GM21526 (cell line): ENCODE measurements around the gene TUNAR.

ENCODE experiments used
- ATAC-seq: cut with Tn5 transposase; IDR thresholded peaks from one replicate; pipeline ENCODE4 v1.9.1; 2021; ENCODE audit warnings: moderate library complexity; ENCODE audit not compliant: unreplicated experiment, low FRiP score

Gene TUNAR

DNA sequence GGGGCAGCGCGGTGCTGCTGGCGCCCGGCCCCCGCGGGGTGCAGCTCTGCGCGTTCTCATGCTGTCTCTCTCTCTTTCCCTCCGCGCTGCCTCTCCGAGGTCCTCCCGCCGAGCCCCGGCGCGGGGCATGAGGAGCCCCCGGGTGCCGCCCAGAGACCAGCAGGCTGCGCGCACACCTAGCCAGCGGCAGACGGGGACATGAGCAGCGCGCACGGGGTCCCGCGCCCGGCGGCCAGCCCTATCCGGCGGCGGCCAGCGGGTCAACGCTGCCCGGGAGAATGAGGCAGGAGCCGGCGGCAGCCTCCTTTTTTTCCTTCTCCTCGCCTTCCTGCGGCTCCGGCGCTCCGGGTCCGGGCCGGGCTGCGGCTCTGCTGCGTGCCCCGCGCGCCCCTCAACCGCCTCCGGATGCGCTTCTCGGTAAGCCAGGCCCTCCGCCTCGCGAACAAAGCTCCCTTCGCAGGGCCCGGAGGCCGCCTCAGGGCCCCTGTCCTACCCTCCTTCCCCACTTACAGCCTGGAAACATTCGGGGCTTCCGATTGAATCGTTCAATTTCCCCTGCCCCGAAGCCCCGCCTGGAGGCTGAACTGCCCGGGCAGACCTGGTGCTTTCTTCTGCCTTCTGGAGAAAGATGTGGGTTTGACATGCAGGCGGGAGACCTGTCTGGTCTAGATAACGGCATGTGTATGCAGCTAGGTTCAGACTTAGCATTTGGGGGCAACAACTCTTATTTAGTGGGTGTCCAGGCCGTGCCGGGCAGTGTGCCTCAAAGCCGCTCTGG lies at the start of gene TUNAR:
Gene TUNAR, plus strand, starts transcription at position 72 of the 778 bp plus-strand sequence.
- ATAC-seq, result no peak

DNA sequence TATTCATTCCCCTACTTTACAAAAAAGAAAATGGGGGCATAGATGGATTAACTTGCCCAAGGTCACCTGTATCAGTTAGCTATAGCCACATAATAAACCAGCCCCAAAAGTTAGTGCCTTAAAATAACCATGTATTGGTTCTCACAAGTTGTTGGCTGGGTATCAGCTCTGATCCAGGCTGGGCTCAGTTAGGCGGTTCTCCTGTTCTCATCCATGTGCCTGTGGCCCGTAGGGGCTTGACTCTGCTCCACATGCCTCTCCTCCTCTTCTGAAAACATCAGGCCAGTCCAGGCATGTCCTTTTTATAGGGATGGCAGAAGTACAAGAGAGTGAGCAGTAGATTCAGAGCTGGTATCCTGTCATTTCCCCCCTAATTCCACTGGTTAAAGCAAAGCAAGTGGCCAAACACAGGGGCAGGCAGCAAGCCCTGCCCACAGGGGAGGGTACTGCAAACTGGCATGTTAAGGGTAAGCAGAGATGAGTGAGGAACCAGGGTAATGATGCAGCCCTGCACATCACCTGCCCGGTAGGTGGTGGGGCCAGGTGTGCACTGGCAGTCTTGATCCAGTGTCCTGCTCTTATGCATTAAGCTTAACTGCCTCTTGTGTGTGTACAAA lies 47.9 kb upstream of the TUNAR start:
- no peak for ATAC-seq

DNA sequence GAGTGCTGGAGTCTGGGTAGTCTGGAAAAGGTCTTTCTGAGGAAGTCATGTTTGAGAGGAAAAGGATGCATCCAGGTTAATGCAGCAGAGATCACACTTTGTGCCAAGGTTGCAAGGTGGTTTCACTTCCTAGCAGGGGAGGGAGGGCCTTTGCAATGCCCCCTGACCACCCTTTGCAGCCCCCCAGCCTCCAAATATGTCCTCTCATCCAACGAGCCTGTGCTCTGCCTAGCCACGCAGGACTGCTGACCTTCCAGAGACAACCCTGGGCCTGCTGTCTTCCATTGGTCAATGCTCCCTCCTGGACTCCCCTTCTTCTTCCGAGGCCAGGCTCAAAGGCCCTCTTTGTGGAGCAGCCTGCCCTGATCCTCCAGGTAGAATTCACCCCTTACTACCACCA lies 47.3 kb upstream of the TUNAR start:
- no peak for ATAC-seq

DNA sequence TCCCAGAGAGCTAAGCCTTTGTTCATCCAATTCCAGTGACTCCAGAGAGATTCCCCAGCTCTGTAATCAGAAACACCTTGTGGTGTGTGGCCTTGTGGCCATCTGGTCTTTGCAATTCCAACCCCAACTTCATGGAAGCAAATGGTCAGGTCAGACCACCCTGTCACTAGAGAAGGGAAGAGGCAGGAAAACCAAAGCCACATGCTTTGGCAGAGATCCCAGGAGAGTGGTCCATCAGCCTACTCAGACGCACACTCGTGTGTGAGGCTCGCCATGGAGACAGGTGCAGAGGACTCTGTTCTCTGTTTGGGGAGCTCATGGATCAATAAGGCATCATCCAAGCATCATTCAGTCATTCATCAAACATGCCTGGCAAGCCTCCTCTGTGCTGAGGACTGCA lies 46.2 kb upstream of the TUNAR start:
- no peak for ATAC-seq

DNA sequence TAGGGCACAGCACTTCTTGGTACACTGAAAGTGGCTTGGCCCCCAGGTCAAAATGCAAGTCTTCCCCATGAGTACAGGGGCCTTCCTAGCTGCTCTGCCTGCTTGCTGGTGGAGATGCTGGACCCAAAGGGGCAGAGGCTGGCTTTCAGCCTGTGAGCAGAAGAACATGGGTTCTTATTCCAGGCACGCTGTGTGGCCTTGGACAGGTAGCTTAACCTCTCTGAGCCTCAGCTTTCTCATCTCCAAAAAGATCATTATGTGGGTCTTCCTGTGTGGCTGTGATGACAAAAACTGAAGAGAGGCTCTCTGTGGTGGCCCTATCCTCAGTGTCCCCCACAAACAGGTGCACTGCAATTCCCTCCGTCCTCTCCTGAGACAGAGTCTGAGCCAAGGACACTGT lies 45.6 kb upstream of the TUNAR start:
- ATAC-seq, result no peak

DNA sequence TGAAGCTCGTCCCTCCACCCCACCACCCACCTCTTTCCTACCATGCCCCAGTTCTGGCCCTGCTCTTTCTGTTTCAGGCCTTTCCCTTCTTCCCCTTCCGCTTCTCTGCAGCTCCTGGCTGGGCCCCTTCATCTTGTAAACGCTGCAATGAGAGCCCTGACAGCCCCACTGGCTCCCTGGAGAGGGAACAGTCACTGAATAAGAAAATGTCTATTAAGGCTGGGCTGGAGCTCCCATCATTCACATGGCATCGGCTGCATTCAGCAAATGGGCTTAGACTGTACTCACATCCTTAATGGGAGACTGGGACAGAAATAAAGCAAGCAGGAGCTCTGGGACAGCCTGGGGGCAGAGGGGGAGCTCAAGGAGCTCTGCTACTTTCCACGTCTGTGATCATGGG lies 45.2 kb upstream of the TUNAR start:
- no peak for ATAC-seq

DNA sequence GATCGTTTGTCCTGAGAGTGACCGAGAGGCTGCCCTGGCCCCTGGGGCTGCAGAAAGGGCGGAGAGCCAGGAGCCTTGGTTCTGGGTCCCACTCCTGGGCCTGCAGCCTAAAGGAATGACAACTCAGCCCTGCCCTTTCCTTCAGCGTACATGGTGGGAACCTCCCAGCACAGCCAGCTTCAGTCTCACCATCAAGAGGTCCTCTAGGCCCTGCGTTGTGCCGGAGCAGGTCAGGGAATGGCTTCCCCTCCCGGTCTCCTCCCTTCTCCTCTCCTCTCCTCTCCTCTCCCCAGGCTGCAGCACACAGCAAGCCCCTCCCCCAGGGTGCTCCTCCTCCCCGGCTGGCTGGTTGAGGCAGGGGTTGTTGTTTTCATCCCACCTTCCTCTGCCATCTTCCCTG lies 44.6 kb upstream of the TUNAR start:
- no peak for ATAC-seq

DNA sequence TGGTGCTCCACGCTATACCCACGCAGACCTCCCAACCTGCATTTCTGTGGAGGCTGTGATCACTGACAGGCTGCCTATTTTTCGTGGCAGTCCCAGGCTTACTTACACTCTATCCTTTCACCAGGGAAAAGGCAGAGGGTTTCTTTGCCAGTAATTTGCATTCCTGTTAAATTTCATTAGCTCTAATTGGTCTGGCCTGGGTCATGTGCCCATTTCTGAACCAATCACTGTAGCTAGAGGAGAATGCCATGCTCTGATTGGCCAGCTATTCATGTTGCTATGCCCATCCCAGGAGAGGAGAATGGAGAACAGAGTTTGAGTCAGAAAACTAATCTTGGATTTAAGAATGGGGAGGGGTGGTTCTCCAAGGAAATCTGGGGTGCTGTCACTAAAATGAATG lies 43.2 kb upstream of the TUNAR start:
- no peak for ATAC-seq

DNA sequence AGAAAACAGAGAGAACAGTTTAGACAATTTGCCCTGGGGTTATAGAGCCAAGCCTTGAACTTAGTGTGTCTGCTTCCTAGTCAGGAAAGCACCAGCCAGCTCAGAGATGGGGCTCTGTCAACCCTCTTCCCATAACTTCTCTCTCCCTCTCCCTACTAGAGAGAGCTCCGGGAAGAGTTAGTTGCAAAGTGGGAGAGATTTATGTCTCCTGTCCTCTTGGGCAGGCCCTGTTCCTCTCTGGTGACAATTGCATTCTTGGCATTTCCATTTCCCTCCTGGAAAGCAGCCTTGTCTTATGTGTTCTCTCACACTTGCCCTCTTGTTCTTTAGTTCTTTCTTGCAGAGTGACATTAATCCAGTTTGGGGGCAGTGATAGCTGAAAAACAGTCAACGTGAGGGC lies 42.1 kb upstream of the TUNAR start:
- ATAC-seq, result no peak

DNA sequence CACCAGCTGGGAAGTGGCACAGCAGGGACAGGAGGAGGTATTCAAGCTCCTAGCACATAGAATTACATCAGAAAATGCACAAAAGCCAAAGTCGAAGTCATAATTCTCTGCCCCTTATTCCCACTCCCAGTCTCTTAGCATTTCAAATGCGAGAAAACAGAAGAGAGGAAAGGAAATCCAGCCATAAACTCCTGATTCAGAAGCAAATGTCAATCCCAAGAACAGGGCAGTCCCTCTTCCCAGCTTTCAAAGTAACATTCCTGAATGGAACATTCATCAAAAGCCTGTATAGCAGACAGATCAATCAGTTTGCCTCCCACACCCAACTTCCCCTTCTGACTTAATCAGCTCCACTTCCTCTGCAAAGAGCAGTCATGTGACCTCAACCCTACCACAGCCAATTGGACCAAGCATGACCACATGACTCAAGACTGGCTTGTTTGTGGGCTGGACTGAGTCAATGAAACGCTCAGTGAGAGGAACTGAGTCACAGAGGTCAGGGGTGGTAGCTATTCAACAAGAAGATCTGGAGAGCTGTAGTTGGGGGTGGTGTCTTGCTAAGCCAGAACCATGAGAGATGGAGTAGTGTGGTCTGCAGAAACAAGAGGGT lies 41.4 kb upstream of the TUNAR start:
- no peak for ATAC-seq

DNA sequence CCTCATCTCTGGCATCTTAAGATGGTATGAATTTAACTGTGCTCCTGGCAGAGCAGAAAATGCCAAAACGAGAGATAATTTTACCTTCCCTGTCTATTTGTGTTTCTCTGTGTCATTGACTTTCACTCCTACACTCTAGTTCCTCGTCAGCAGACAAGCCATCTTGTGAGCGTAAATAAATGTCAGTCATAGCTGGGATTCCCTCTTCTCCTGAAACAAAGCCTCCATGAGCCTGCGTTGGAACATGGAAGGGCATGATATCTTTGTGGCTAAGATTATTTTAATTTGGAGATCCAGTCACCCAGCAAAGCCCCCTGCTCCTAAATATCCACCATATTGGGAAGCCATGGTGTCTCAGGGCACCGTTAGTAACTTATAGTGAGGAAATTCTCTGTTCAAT lies 37.8 kb upstream of the TUNAR start:
- ATAC-seq, result no peak

DNA sequence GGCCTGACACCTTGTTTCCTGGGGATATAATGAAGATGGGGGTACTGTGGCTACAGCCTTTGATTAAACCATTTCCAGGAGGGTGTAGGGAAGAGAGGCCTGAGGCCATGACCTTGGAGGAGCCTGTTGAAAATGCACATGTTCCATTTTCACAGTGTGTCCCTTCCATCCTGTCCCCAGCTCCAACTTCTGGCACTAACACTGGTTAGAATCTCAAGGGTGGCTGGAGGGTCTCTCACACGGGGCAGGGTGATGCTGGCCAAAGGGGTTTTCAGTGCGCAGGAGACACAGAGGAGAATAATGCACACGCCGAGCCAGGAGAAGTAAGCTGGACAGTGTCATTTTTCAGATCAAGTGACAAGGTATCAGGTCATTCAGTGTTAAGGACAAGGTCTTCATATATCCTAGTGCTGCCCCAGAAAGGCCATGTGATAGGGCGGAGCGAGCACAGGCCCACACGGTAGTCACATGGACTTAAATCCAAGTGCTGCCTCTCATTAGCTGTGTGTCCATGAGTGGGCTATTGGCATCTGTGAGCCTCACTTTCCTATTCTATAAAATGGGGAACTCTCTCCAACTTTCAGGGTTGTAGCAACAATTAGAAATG lies 36.4 kb upstream of the TUNAR start:
- no peak for ATAC-seq

DNA sequence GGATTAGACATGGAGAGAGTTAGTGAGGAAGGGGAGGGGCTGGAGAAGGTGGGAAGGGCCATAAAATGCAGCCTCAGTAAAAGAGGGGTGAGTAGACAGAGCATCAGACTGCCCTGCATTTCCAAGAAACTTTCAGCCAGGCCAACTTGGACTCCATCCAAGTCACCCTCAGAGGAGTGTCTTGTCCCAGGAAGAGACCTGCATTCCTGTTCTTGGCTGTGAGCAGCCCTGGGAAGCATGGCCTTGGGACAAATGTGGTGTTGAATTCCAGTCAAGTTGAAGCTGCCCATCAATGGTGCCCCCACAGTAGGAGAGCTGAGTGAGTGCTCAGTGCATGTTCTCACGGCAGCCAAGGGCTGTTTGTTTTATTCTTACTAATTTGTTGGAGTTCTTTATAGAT lies 35.0 kb upstream of the TUNAR start:
- no peak for ATAC-seq

DNA sequence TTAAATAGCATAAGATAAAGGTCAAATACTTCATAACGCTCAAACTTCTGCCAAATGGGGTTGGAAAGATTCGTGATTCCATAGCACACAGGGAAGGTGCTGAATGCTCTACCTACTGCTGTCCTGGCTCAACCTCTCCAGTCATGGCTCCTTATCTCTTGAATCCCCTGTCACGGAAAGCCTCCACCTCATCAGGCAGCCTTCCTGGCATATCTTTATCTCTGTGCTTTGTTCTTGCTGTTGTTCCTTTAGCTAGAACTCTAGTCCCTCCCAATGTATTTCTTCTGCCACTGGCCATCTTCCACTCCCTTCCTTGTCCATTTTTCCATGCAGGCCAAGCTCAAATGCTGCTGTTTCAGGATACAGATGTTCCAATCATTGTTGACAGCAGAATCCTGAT lies 26.9 kb upstream of the TUNAR start:
- no peak for ATAC-seq

DNA sequence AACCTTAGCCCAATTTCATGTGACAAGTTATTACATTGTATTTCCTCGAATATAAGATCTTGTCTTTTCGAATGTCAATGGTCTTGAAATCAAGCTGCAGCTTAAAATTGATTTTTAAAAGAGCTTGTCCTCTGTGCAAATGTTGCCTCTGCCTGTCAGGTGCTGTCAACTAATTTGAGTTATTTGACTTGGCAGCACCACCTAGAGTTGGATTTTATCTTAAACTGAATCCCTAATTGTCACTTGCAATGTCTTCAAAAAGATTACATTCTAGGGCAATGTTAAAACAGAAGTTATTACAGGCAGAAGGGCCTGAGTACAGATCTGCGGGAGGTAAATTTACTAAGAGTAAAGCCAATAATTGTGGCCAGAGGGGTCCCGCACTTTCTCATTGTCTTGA lies 26.2 kb upstream of the TUNAR start:
- no peak for ATAC-seq

DNA sequence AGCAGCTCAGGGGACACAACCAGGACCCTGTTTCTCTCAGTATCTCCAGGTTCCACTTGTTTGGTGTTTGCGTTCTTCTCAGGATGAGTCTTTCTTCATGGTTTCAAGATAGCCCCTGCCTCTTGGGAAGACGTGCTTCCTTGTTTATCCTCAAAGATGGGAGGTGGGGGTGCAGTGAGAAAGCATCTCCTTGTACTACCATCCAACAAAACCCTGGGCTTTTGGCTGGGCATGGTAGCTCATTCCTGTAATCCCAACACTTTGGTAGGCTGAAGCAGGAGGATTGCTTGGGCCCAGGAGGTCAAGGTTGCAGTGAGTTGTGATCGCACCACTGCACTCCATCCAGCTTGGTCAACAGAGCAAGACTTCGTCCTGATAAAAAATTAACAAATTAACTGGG lies 21.0 kb upstream of the TUNAR start:
- no peak for ATAC-seq

DNA sequence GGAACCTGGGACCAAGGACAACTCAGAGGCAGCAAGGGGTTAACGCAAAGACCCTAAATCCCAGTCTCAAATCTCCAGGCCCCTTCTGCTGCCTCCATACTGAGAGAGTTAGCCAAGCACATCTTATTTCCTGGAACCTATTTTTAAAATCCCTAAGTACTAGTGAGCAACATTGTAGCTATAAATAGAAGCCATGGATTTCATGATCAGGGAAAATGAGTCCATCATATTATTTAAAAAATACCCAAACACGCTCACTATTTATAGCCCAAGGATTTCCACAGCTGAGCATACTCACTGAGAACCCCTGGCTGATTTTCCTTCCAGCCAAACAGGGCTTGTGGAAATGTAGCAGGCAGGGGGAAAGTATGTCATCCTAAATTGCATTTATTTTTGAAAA lies 19.4 kb upstream of the TUNAR start:
- ATAC-seq, result no peak

DNA sequence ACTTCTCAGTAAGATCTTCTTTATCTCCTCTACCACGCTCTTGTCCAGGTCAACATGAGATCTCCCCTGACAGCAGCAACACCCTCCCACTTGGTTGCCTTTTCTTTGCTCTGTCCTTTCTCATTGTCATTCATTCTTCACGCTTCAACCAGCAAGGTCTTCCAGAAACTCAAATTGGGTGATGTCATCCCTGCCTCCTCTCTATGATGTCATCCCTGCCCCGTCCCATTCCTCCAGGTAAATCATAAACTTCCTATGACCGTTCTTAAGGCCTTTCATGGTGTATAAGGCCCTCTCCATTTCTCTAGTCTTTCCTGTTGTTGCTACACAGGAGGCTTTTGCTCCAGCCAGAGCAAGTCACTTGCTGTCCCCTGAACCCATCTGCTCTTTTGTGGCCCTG lies 17.7 kb upstream of the TUNAR start:
- no peak for ATAC-seq

DNA sequence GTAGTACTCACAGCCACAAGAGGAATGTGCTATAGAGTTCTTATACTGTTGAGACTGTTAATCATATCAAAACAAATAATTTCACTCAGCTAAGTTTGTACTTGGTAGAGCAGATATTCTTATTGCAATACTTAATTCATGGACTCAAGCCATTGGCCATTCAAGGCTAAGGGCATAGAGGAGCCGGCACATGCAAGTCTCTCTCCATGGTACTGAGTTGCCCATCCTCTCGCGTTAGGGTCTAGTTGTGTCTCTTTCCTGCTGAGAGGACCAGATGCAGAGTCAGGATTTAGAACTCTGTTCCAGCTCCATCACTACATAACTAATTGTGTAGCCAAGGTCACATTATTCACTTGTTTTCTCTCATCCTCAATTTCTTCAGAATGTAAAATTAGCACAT lies 14.4 kb upstream of the TUNAR start:
- no peak for ATAC-seq

DNA sequence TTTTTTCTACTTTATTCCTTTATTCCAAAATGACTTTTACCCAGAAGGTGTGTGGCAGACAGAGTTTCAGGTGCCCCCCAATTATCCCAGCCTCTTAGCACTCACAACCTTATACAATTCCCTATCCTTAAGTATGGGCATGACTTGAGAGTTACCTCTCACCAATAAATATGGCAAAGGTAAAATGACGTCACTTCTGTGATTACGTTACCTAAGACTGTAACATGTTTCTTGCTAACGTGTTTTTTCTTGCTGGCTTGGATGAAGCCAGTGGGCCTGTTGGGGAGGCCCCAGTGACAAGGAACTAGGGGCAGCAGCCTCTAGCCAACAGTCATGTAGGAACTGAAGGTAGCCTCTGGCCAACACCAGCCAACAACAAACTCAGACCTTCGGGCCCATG lies 13.3 kb upstream of the TUNAR start:
- no peak for ATAC-seq

DNA sequence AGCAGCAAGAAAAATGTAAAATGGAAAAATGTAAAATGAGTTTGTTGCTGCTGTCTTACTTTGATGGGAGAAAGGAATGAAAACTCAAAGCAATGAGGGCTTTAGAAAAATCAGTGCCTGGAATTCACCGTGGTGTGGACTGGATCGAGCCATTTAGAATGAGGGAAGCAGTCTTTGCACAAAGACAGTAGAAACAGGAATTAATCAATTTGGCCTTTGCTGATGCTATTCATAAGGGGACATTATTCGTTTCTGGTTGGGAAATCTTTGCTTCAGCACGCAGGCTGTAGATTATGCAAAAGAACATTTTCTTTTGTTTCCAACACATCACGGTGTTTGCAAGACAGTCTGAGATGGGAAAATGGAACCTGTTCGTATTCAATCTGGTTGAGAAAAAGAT lies 6.9 kb upstream of the TUNAR start:
- ATAC-seq, result no peak

DNA sequence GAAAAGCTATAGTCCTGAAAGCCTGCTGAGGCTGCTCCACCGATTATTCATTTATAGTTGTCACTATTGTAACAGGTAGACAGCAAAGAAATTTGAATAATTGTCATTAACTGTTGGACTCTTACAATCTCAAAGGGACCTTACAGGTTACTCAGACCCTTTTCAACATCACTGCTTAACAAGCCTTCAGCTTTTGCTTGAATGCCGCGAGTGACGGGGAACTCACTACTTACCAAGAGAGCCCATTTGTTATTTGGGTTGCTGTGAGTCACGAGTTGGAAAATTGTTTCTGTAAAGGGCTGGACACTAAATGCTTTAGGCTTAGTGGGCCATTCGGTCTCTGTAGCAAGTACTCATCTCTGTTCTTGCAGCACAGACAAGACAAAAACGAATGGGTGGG lies 5.9 kb upstream of the TUNAR start:
- no peak for ATAC-seq
